Thymus (tissue), 11 donors: ENCODE results near the gene AP1S3. TPM values are rescaled to one million over a fixed set of nuclear protein-coding genes. Genes with fewer than 3 reads are reported as not detected.

ENCODE experiments used
- DNase-seq, 9 donors: peaks; one replicate each; pipeline ENCODE4 v3.0.0-alpha.2; 2013; ENCODE audit warnings: low spot score in 9 of 9, low read depth in 6 of 9, missing footprints in 1 of 9
- H3K27ac ChIP-seq, 2 donors: one replicate each; pipeline ENCODE4 v1.5.1; 2013; ENCODE audit warnings: control low read depth in 1 of 2, low read depth in 1 of 2, low read length in 1 of 2, mild to moderate bottlenecking in 1 of 2, moderate library complexity in 1 of 2
- H3K27me3 ChIP-seq, 2 donors: one replicate each; pipeline ENCODE4 v1.5.1; 2013; ENCODE audit warnings: low read length in 1 of 2; ENCODE audit not compliant: control insufficient read depth in 2 of 2, insufficient read depth in 1 of 2
- H3K36me3 ChIP-seq, 2 donors: one replicate each; pipeline ENCODE4 v1.5.1; 2013; ENCODE audit warnings: low read length in 1 of 2, mild to moderate bottlenecking in 1 of 2, moderate library complexity in 1 of 2; ENCODE audit not compliant: control insufficient read depth in 2 of 2, insufficient read depth in 2 of 2
- H3K4me1 ChIP-seq, 2 donors: one replicate each; pipeline ENCODE4 v1.5.1; 2013; ENCODE audit warnings: low read length in 2 of 2; ENCODE audit not compliant: control insufficient read depth in 2 of 2, insufficient read depth in 2 of 2
- H3K4me3 ChIP-seq, 2 donors: one replicate each; pipeline ENCODE4 v1.5.1; 2013; ENCODE audit warnings: low read length in 2 of 2, control low read depth in 1 of 2, mild to moderate bottlenecking in 1 of 2
- H3K9me3 ChIP-seq, 2 donors: one replicate each; pipeline ENCODE4 v1.5.1; 2013; ENCODE audit warnings: low read length in 1 of 2, mild to moderate bottlenecking in 1 of 2; ENCODE audit not compliant: control insufficient read depth in 2 of 2, insufficient read depth in 1 of 2
- WGBS: extraction: QIAGEN DNeasy Blood & Tissue Kit; methylation state at CpG from one replicate; pipeline ENCODE4 v1.1.7; 2013; 5-methylcytosine and 5-hydroxymethylcytosine counted together
- polyA plus RNA-seq: library from polyadenylated mRNA; stranded (reverse); fragments of 200-250 nt; gene quantifications from one replicate; pipeline ENCODE4 v1.2.3, GENCODE V29; 2013
- total RNA-seq: library from RNA; stranded (reverse); fragments of 120-200 nt; gene quantifications from one replicate; pipeline ENCODE4 v1.2.4, GENCODE V29; 2013
- donor health status: healthy.

AP1S3 gene
- total and polyA plus RNA-seq, 2 donors, result 1.6 to 2.5 TPM

DNA sequence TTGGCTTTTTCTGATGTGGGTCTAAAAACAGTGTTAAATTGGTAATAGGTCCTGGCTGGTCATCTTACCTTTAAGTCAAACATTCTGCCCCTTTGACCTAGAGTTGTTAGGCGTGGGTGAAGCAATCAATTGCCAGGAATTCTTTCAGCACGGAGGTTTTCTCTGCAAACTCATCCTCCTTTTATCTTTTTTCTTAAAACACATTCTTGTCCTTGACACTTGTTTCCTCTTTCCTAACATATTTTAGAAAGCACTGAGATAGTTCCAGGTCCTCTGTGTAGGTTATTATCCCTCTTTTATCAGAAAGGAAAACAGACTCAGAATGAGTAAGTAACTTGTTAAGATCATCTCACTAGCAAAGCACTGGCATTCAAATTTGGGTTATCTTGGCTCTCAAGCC, 18.6 kb upstream of the AP1S3 start:
- WGBS, result 83% methylated on average over 2 of the region's 2 CpGs
- no peaks in the 10 kb centered on the region for H3K36me3 ChIP-seq
- H3K4me3 ChIP-seq, result no peak overlapping the region
- no peaks in the 10 kb centered on the region for H3K27me3 ChIP-seq
- no peaks in the 10 kb centered on the region for H3K4me1 ChIP-seq
- H3K27ac ChIP-seq, result no peak overlapping the region
- no peaks in the 10 kb centered on the region for H3K9me3 ChIP-seq
- no peak for DNase-seq

- Histone ChIP-seq H3K27ac (no peak overlapping the region), H3K4me1 (no peaks in the 10 kb centered on the region), H3K36me3 (no peaks in the 10 kb centered on the region), H3K9me3 (peaks cover 0 to under 1% of the 10 kb centered on the region in 2 donors), H3K4me3 (no peak overlapping the region), H3K27me3 (no peaks in the 10 kb centered on the region)
- no peak for DNase-seq
- 96% methylated on average over 5 of the region's 5 CpGs for WGBS
These were observed 18.0 kb upstream of the AP1S3 start for GRCh38 chr2:223855426-223855825.

GRCh38 chr2:223854741-223855140, 17.4 kb upstream of the AP1S3 start:
- DNase-seq, result no peak
- Histone ChIP-seq H3K4me3 (no peak overlapping the region), H3K9me3 (peaks cover 0 to 4% of the 10 kb centered on the region in 2 donors), H3K27me3 (no peaks in the 10 kb centered on the region), H3K36me3 (no peaks in the 10 kb centered on the region), H3K4me1 (no peaks in the 10 kb centered on the region), H3K27ac (no peak overlapping the region)
- 92% methylated on average over 2 of the region's 2 CpGs for WGBS

DNA sequence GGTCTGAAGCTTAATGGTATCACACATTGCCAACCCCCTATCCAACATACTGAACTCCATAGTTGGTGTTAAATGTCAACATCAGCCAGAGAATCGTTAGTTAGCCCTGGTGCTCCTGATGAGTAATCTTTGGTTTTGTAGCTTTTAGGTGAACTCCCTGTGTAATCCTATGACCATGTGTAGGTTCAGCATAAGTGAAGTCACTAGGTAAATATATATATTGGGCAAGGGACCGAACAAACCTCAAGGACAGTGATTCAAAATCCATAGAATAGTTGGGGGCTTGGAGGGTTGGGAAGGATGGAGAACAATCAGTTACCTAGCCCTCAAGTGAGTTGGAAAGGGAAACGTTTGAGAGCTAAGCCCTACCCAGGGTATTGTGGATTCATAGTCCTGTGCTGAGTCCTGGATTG, 16.0 kb upstream of the AP1S3 start:
- Histone ChIP-seq H3K4me1 (no peaks in the 10 kb centered on the region), H3K36me3 (no peaks in the 10 kb centered on the region), H3K27me3 (no peaks in the 10 kb centered on the region), H3K9me3 (peaks cover 0 to 4% of the 10 kb centered on the region in 2 donors), H3K4me3 (no peak overlapping the region), H3K27ac (no peak overlapping the region)
- no peak for DNase-seq
- WGBS, result 97% methylated on average over 3 of the region's 3 CpGs

DNA sequence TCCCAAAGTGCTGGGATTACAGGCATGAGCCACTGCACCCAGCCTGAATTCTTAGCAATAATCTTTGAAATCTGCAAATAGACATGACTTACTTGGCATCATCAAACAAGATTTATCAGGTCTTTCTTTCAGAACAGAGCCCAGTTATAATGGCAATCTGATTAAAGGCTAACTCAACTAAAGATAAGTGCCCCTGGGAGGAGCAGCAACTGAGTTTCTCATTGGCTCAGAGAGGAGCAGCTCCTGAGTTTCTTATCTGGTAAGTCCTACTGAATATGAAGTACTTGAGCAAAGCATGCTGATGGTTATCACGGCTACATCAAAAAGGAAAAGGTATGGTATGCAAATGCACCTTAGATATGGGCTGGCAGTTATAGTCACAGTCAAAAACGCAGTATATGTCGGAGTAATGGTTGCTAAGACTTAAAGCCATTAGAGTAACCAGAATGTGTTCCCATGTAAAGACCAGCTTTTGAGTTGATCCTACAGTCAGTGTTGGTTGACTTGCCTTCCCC, 15.0 kb upstream of the AP1S3 start:
- Histone ChIP-seq H3K36me3 (no peaks in the 10 kb centered on the region), H3K4me1 (no peaks in the 10 kb centered on the region), H3K4me3 (no peak overlapping the region), H3K9me3 (peaks cover 0 to 4% of the 10 kb centered on the region in 2 donors), H3K27me3 (no peaks in the 10 kb centered on the region), H3K27ac (no peak overlapping the region)
- WGBS, result 96% methylated on average over 3 of the region's 3 CpGs
- DNase-seq, result no peak

DNA sequence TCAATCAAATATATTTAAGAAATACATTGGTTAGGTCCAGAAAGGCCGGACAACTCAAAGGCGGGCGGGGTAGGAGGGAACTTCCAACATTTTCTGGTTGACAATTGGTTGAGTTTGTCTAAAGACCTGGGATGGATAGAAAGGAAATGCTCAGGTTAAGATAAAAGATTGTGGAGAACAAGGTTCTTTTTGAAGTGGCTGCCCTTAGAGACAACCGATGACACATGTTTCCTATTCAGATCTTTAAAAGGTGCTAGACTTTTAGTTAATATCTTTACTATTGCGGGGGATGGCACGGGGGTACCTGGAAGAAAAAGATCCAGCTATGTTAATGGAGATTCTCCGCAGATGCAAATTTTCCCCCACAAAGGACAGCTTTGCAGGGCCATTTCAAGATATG, 10.0 kb upstream of the AP1S3 start:
- Histone ChIP-seq H3K4me1 (no peaks in the 10 kb centered on the region), H3K27ac (no peak overlapping the region), H3K36me3 (no peaks in the 10 kb centered on the region), H3K4me3 (no peak overlapping the region), H3K27me3 (no peaks in the 10 kb centered on the region), H3K9me3 (peaks cover 0 to 4% of the 10 kb centered on the region in 2 donors)
- no peak for DNase-seq
- 87% methylated on average over 7 of the region's 7 CpGs for WGBS

- Histone ChIP-seq H3K36me3 (no peaks in the 10 kb centered on the region), H3K27me3 (no peaks in the 10 kb centered on the region), H3K4me3 (no peak overlapping the region), H3K9me3 (peaks cover 0 to 4% of the 10 kb centered on the region in 2 donors), H3K27ac (no peak overlapping the region), H3K4me1 (no peaks in the 10 kb centered on the region)
- no peak for DNase-seq
- 99% methylated on average over 1 of the region's 1 CpG for whole genome bisulfite sequencing
These were observed 9.1 kb upstream of the AP1S3 start for GRCh38 chr2:223846515-223846914.

- WGBS, result 94% methylated on average over 3 of the region's 3 CpGs
- H3K36me3 ChIP-seq, result no peaks in the 10 kb centered on the region
- H3K4me3 ChIP-seq, result no peak overlapping the region
- no peaks in the 10 kb centered on the region for H3K9me3 ChIP-seq
- DNase-seq, result no peak
- no peak overlapping the region for H3K27ac ChIP-seq
- peaks cover 4 to 7% of the 10 kb centered on the region in 2 donors for H3K4me1 ChIP-seq
- H3K27me3 ChIP-seq, result peaks cover 0 to 11% of the 10 kb centered on the region in 2 donors
These were observed 4.2 kb upstream of the AP1S3 start for GRCh38 chr2:223841436-223842190.

DNA sequence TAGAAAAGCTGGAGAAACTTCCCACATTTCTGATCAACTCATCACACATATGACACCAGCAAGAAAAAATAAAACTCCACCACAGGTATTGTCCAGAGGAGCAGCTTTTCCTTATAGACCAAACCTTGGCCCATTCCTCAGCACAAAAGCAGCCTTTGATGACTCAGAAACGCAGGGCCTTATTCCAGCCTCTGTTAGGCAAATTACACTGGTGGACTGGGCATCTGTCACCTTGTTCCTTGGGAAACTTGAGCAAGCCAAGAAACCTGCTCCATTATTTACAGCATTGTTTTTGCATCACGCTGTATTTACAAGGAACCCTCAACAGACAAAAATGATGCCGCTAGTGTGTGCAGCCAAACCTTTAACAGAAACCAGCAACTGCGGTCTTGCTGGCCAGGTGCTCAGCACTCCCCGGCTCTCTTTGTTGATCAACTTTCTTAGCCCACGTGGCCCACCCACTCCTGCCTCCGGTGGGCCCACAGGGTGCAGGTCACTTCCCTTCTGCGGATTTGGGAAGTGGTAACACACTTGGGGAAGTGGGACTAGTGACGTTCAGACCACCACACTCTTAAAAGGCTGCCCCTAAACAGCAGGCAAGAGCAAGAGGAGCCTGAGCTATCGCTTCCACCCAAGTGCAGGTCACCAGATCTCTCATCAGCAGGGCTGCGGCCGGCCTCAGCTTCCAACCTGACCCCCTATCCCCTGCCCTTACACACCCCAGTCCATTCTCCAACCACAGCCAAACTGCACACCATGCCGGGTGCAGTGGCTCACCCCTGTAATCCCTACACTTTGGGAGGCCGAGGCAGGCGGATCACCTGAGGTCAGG, 1.5 kb downstream of the AP1S3 start:
- peak in 3 of 9 donors; percentile 4 to 42 (median 22) for DNase-seq
- H3K9me3 ChIP-seq, result peaks cover 0 to 3% of the 10 kb centered on the region in 2 donors
- 33% methylated on average over 15 of the region's 15 CpGs for WGBS
- H3K4me3 ChIP-seq, result no peak overlapping the region
- peaks cover 0 to 19% of the 10 kb centered on the region in 2 donors for H3K27me3 ChIP-seq
- H3K36me3 ChIP-seq, result no peaks in the 10 kb centered on the region
- H3K4me1 ChIP-seq, result peaks cover 8 to 15% of the 10 kb centered on the region in 2 donors
- no peak overlapping the region for H3K27ac ChIP-seq
